Non-pigmented ciliary epithelial cell (primary cell): ENCODE measurements around the gene PRR12.

Experiments used
- DNase-seq: peaks from one replicate; pipeline ENCODE4 v3.0.0-alpha.2; 2010; ENCODE audit warnings: low read depth

PRR12 gene

GRCh38 chr19:49665351-49666119 lies 74.6 kb downstream of the PRR12 start, which contains the start of the genes BCL2L12 and IRF3:
Gene BCL2L12, plus strand, starts transcription at chr19:49665933. Its CDS starts 760 bp downstream, at chr19:49666693.
Gene IRF3, minus strand, starts transcription at chr19:49665857. Its CDS starts 1,019 bp downstream, at chr19:49664838.
- DNase-seq = peak; percentile 83

DNA sequence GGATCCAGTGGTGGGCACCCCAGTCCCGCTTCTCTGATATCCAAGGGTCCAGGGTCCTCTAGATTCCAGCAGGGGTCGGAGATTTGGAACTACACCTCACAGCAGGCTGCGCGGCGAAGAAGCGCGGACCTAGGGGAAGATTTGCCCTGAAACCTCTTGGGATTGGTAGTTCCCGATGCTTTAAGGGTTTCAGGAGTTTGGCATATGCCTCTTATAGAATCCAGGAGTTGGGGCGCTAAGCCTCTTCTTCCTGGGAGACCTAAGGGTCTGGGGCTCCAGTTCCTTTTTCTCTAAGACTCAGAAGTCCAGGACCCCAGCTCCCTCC lies 75.1 kb downstream of the PRR12 start:
- DNase-seq = no peak

GRCh38 chr19:49667473-49667872 lies 76.5 kb downstream of the PRR12 start:
- no peak for DNase-seq

GRCh38 chr19:49669516-49669915 lies 78.5 kb downstream of the PRR12 start:
- no peak for DNase-seq

DNA sequence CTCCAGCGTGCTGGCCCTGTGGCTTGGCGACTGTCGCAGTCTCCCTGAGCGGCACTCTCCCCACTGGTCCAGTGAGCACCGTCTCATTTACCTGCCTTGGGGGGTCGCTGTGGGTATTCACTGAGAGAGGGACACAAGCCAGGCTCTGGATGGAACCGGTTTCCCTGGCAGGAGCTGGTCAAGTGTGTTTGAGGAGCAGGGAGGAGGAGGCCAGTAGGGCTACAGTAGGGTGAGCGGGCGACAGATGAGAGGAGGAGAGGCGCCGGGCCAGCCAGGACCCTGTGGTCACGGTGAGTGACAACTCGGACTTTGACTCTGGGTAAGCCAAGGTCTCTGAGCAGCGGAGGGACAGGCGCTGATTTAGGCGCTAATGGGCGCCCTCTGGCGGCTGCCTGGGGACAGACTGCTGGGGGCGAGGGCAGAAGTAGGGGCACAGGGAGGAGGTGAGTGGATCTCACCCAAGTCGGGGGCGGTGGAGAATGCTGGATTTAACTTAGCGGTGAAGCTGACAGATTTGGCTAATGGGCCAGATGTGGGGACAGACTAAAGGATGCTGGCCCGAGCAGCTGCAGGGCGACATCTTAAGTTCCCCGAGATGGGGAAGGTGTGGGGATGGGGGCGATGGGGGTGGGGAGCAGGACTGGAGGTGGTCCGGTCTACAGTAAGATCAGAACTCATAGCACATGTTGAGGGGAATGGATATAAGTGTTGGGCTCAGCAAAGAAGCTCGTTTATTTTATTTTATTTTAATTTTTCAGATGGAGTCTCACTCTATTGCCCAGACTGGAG lies 81.3 kb downstream of the PRR12 start:
- no peak for DNase-seq
